ENCODE data around the gene NOXA1. TPM values are rescaled to one million over a fixed set of nuclear protein-coding genes. Genes with fewer than 3 reads are reported as not detected.
"Not testable (repeated sequence)": the region's sequence is repeated elsewhere in the genome, so short reads cannot be mapped to it uniquely, and the experiment has no call there.

Gene NOXA1
- total RNA-seq, 2 donors from 2014 or later = 3.5 to 9.6 TPM

GRCh38 chr9:137407590-137408300, 15.4 kb upstream of the NOXA1 start:
- Histone ChIP-seq H3K4me3 (peak overlapping the region; percentile 67), H3K36me3 (no peaks in the 10 kb centered on the region), H3K9me3 (no peaks in the 10 kb centered on the region), H3K27me3 (replicated peaks; ENCODE audit: insufficient read depth) (no peaks in the 10 kb centered on the region), H3K4me1 (ENCODE audit: control insufficient read depth in 1 of 2, low read depth in 2 of 2) (peaks cover 26 to 31% of the 10 kb centered on the region in 2 donors), H3K27ac (no peak overlapping the region)
- TF ChIP-seq CTCF (IDR thresholded peaks at IDR 0.05) = no peak
- ATAC-seq (ENCODE audit: insufficient number of reproducible peaks, low FRiP score, low read depth) = no peak
- no peak for DNase-seq (ENCODE audit: low spot score)

DNA sequence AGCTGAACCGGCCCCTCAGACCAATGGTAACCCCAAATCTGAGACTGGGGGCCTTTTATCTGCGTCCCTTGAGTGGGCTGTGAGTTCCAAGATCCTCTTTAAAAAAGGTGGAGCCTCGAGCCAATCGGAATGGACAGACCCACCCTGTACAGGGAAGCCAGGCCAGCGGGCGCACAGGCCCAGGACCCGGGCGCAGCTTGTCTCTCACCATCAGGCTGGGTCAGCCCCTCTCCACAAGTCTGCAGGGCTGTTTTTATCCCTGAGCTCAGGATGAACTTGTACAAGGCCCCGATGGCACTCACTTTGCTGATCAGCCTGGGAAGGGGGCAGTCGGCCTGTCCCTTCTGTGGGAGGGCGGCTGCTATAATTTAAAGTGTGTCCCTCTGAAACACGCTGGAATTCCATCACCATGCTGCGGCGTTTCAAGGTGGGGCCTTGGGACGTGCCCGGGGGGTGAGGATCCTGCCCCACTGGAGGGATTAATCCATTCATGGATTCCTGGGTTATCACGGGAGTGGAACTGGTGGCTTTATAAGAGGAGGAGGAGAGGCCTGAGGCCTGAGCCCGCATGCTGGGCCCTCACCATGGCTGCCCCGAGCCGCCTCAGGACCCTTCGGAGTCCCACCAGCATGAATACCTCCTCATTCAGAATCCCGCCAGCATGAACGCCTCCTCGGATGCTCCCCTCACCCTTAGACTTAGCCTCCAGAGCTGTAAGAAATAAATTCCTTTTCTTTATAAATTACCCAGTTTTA, 14.4 kb upstream of the NOXA1 start:
- Histone ChIP-seq H3K27ac (peak overlapping the region in 1 of 2 donors; percentile 33), H3K36me3 (no peaks in the 10 kb centered on the region), H3K4me3 (no peak overlapping the region), H3K4me1 (ENCODE audit: control insufficient read depth in 1 of 2, low read depth in 2 of 2) (peaks cover 26 to 34% of the 10 kb centered on the region in 2 donors), H3K9me3 (no peaks in the 10 kb centered on the region), H3K27me3 (replicated peaks; ENCODE audit: insufficient read depth) (no peaks in the 10 kb centered on the region)
- ATAC-seq (ENCODE audit: insufficient number of reproducible peaks, low FRiP score, low read depth) (no peak), DNase-seq (ENCODE audit: low spot score) (no peak)
- TF ChIP-seq CTCF (IDR thresholded peaks at IDR 0.05) = no peak

GRCh38 chr9:137409515-137409914, 13.7 kb upstream of the NOXA1 start:
- Histone ChIP-seq H3K27ac (peak overlapping the region in 1 of 2 donors; percentile 33), H3K27me3 (replicated peaks; ENCODE audit: insufficient read depth) (no peaks in the 10 kb centered on the region), H3K4me1 (ENCODE audit: control insufficient read depth in 1 of 2, low read depth in 2 of 2) (peaks cover 26 to 41% of the 10 kb centered on the region in 2 donors), H3K4me3 (no peak overlapping the region), H3K9me3 (no peaks in the 10 kb centered on the region), H3K36me3 (no peaks in the 10 kb centered on the region)
- TF ChIP-seq CTCF (IDR thresholded peaks at IDR 0.05) = no peak
- ATAC-seq (ENCODE audit: insufficient number of reproducible peaks, low FRiP score, low read depth) (no peak), DNase-seq (ENCODE audit: low spot score) (no peak)

DNA sequence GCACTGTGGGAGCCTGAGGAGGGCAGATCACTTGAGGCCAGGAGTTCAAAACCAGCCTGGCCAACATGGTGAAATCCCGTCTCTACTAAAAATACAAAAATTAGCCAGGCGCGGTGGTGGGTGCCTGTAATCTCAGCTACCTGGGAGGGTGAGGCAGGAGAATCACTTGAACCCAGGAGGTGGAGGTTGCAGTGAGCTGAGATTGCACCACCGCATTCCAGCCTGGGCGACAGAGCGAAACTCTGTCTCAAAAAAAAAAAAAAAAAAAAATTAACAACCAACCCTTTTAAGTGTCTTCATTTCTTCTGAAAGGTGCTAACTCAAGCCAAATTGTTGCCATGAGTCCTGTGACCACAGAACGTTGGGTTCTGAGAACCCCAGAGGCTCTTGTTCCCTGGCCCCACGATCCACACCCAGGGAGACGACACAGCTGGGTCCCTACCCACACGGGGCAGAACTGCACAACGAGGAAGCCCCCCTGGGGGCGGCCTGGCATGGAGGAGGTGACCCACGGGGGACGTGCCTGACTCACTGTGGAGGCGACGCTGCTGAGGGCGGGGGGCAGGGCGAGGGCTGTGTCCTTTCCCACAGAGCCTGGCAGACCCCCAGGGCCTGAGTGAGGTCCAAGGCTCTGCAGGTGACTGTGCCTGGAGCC, 12.8 kb upstream of the NOXA1 start:
- not testable (repeated sequence) for DNase-seq (ENCODE audit: low spot score); ATAC-seq (ENCODE audit: insufficient number of reproducible peaks, low FRiP score, low read depth); H3K27ac ChIP-seq; H3K9me3 ChIP-seq; H3K27me3 ChIP-seq (replicated peaks; ENCODE audit: insufficient read depth); H3K4me3 ChIP-seq; H3K36me3 ChIP-seq
- peaks cover 30 to 45% of the 10 kb centered on the region in 2 donors for H3K4me1 ChIP-seq (ENCODE audit: control insufficient read depth in 1 of 2, low read depth in 2 of 2)

GRCh38 chr9:137410891-137411249, 12.3 kb upstream of the NOXA1 start:
- H3K4me3 ChIP-seq = peak overlapping the region; percentile 53
- no peaks in the 10 kb centered on the region for H3K27me3 ChIP-seq (replicated peaks; ENCODE audit: insufficient read depth)
- DNase-seq (ENCODE audit: low spot score) (no peak), ATAC-seq (ENCODE audit: insufficient number of reproducible peaks, low FRiP score, low read depth) (no peak)
- TF ChIP-seq CTCF (IDR thresholded peaks at IDR 0.05) = no peak
- peaks cover 30 to 45% of the 10 kb centered on the region in 2 donors for H3K4me1 ChIP-seq (ENCODE audit: control insufficient read depth in 1 of 2, low read depth in 2 of 2)
- peak overlapping the region in 1 of 2 donors; percentile 48 for H3K27ac ChIP-seq
- no peaks in the 10 kb centered on the region for H3K36me3 ChIP-seq
- H3K9me3 ChIP-seq = no peaks in the 10 kb centered on the region
